ENCODE results near the gene UFC1.
"Not testable (repeated sequence)": the region's sequence is repeated elsewhere in the genome, so short reads cannot be mapped to it uniquely, and the experiment has no call there.

The UFC1 gene

DNA sequence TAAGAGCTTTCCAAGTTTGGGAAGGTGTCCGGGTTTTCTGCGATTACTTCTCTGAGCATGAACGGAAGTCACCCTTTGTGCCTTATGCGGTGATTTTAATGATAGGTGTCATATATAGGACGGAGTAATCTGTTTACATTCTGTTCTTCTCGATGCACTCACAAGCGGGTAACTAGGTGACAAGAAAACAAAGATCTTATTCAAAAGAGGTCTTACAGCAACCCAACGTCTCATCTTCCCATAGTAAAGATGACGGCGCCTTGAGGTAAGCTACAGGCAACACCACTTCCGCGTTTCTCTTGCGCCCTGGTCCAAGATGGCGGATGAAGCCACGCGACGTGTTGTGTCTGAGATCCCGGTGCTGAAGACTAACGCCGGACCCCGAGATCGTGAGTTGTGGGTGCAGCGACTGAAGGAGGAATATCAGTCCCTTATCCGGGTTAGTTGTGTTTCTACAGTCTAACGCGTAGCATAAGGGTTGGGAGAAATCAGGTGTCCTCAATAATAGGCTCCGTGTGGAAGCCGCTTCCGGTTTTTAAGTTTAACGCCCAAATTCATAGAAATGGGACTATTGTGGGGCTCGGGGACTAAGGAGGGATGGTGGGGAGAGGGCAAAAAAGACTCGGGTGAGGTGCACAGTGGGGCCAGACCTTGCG is at the start of gene UFC1:
Gene UFC1 (plus strand): TSS at position 297 of the 656 bp plus-strand sequence. CDS start 20 bp downstream, at position 317.
- DNase-seq = peak; percentile 84

GRCh38 chr1:161106431-161106830 is 47.3 kb upstream of the UFC1 start:
- no peak for DNase-seq

DNA sequence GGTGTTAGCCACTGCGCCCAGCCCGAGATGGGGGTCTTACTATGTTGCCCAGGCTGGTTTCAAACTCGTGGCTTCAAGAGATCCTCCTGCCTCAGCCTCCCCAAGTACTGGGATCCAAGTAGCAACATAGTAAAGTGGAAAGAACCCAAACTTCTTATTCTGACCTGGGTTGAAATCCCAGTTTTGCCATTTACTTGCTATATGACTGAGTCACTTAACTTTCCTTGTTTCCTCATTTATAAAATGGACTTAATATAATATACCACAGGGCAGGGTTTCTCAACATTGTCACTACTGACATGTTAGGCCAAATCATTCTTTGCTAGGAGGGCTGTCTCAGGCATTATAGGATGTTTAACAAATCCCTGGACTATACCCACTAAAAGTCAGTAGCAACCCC is 42.7 kb upstream of the UFC1 start:
- DNase-seq = no peak

- DNase-seq = no peak
These were observed 42.3 kb upstream of the UFC1 start for GRCh38 chr1:161111527-161111926.

- no peak for DNase-seq
These were observed 39.9 kb upstream of the UFC1 start for GRCh38 chr1:161113915-161114314.

DNA sequence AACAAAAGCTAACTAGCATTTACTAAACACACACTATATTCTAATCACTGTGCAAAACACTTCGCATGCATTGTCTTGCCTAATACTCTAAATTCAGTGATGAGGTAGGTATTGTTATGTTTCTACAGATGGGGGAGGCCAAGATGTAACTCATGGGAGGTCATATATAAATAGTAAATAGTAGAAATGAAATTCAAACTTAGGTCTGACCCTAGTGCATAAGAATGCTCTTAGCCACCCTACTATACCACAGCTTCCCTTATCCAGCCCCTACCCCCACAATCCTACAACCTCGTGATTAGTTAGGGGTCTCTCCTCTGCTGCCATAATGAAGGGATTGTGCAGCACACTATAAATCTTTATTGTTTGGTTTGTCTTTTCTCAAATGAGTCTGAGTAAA is 39.2 kb upstream of the UFC1 start:
- no peak for DNase-seq

- DNase-seq = no peak
These were observed 38.6 kb upstream of the UFC1 start for GRCh38 chr1:161115132-161115711.

GRCh38 chr1:161115961-161116360 is 37.8 kb upstream of the UFC1 start:
- not testable (repeated sequence) for DNase-seq

DNA sequence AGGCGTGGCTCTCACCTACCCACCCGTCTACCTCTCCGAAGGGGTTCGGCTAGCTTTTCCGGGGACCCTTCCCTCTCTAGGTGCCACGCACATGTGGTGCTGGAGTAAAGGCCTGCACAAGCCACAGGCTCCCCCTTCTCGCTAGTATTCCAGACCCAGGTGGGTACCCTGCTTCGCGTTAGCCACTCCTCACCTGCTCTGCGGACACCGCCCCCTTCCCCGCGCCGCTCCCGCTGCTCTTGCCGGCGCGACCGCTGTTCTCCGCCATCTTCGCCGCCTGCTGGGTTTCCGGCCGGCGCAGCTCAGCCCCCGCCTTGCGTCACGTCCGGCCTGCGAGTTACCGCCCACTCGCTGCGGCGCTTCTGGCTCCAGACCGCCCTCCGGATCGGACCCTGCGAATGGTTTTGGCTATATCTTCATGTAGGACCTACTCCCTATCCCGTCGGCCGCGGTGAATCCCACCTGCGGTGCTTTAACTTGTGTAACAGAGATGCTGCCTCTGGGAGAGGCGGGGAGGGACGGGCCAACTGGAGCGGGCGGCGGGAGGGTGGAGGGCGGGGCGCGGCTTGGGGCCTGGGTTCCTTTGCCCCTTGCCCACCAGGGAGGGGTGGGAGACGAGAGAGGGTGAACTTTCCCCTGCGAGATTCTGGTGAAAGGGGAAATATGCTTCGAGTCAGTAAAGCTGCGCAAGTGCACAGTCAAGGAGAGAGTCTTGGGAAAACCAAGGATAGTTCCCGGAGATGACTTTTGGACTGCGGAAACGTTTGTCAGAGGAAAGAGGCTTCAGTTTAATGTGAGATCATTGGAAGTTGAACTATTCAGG is 35.8 kb upstream of the UFC1 start, which contains the start of the genes NIT1 and PFDN2:
Gene NIT1 (plus strand): TSS at position 347 of the 823 bp plus-strand sequence. CDS start 72 bp downstream, at position 419.
Gene PFDN2 (minus strand): TSS at position 279 of the 823 bp plus-strand sequence. CDS start 11 bp downstream, at position 268.
- DNase-seq = peak; percentile 76

GRCh38 chr1:161119092-161119903 is 34.5 kb upstream of the UFC1 start:
- DNase-seq = no peak

- DNase-seq = no peak
These were observed 32.6 kb upstream of the UFC1 start for GRCh38 chr1:161121042-161121650.

DNA sequence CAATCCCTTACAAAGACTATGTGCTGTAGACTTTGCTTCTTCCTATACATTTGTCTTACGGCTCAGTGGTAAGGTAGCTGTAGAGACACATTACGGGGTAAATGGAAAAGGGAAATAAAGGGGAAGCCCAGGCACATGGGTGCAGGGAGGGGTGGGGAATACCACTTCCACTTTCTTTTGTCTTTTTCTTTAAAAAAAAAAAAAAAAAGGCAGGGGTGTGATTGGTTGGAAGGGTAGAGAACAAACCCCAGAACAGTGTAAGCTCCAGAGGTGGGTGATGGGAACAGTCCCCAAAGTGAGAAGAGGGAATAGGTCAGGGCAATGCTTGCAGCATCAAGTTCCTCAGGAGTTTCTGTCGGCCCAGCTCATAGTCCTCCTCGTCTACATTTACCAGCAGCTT is 31.9 kb upstream of the UFC1 start:
- no peak for DNase-seq

DNA sequence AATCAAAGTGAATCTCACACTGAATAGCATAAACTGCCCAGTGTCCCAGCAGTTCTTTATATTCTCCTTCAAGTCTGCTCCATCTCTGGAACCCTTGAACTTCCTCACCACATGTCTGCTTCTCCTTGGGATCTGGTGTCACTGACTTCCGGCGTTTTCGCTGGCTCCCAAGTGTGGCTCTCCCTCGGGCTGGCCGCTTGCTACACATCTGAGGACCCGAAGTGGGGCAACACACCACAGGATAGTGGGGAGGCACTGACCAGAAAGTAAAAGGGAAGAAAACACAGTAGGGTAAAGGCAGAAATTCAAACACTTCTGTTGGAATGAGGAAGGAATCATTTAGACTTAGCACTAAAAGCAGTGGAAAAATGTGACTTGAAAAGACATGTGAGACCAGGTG is 30.8 kb upstream of the UFC1 start:
- no peak for DNase-seq

DNA sequence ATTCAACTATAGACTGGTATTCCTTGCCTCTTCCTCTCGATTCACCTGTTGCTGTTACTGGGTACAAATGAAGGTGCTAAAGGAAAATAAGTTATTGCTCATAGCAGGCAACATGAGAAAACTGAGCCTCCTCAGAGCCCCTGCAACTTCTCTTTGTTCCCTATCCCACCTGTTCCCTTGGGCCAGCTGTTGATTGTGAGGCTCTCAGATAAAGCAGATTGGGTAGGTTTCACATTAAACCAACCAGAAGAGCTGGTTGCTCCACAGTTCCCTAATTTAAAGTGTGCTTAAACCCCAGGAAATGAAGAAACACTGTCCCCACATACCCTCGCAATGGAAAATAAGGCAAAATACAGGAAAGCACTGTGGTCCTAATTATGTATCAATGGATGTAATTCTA is 26.1 kb upstream of the UFC1 start:
- DNase-seq = no peak

DNA sequence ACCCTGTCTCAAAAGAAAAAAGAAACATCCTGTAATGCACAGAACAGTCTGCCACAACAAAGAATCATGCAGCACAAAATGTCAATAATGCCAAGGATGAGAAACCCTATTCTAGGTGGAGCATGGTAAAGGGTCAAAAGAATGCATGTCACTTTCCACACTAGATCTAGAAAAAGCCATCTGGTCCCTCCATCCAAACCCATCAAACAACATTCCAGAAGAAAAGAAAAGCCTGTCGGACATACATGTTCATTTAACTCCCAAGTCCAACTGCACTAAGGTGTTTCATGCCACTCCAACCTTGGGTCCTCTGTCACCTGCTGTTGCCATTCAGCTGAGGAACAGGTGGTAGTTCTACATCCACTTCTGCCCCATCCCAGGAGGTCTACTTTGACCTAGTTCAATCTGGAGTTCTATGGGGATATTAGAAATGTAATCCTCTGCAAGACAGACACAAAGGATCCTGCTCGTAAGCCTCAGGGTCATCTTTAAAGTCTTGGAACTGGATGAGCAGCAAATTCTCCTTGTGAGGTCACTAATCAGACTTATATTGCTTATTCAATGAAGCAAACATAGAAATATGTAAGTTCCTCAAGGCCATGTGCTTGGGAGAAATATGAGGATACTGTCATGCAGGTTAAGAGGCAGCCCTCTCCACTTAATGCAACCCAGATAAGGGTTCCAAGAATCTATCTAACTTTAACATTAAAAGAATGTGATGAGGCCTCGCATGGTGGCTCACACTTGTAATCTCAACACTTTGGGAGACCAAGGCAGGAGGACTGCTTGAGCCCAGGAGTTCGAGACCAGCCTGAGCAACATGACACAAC is 25.0 kb upstream of the UFC1 start:
- no peak for DNase-seq

DNA sequence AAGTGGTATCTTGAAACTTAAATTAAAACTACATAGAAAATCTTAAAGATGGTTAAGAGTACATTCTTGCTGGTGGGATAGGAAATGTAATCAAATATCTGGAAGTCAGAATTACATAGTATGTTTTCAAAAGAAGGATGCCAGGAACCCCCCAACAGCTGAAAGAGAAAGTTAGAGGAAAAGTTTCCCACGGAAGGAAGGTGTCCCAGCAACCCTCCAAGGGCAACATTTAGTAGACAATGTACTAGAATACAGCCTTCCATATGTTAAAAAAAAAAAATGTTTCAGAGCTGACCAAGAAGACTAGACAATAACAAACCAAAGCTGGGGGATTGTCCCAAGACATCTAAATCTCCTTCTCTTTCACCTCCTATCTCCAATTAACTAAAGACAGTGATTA is 23.5 kb upstream of the UFC1 start:
- no peak for DNase-seq

DNA sequence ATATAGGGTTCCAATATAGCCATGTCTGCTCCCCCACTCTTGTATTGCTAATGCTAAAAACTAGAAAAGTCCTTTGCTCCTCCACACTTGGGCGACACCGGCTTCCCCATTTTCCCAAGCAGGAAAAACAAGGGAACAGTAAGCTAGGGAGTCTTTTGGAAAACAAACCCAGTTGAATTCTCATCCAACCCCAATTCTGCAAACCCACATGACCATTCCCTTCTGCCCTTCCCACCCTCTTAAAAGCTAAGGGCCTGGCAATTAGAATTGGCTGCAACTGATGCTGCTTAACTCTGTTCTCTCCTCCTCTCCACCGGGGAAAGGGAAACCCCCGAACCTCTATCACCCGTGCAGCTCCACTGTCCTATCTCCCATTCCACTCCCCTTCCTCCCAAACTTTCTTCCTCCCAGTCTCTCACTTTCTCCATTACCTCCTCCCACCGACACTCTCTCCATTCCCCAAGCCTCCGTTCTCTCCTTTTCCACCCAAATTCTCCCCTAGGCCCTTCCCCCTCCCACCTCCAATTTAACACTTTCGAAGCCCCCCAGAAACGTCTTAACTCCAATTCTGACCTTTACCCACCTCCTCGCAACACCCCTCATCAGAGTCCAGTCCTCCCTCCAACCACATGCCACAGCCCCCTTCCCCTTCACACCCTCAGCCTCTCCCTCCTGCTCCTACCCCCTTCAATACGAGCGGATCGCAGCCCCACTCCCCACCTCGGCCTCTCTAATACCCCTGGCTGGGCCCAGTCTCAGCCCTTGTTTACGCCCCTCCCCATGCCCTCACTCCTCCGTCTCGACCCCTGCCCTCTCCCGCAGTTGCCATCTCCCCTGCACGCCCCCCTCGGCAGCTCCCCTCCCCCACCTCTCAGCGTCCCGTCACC is 22.0 kb upstream of the UFC1 start:
- no peak for DNase-seq

- DNase-seq = peak; percentile 98
These were observed 21.2 kb upstream of the UFC1 start, which contains the start of gene DEDD for GRCh38 chr1:161132410-161133219. Gene DEDD, minus strand, starts transcription at chr1:161132667. Its CDS starts 8,205 bp downstream, at chr1:161124462.

- no peak for DNase-seq
These were observed 20.5 kb upstream of the UFC1 start for GRCh38 chr1:161133220-161133740.

Measured in NCI-H1092 (cell line).